HL-60/S4 treated with retinoic acid at 250 ng/mL for 4 days and 3 days (cell line): ENCODE measurements around the gene DDB1.

ENCODE experiments used
- in situ Hi-C: fragments of 300-500 bp; cut with MboI; formaldehyde crosslinking; loops from 2 replicates; pipeline ENCODE4 v1.7.0; 2022; ENCODE audit warnings: low sequenced_read_pairs

Gene DDB1

GRCh38 chr11:61332797-61333549 is at the start of gene DDB1, which contains the start of gene TKFC:
Gene DDB1 (minus strand): TSS chr11:61333105. CDS start chr11:61332968, 137 bp downstream.
Gene TKFC (plus strand): TSS chr11:61333228. CDS start chr11:61334729, 1,501 bp downstream.
- in situ Hi-C loops: no loop called here

- in situ Hi-C loops: no loop called here
These were observed 48.0 kb upstream of the DDB1 start for GRCh38 chr11:61380884-61381283.

DNA sequence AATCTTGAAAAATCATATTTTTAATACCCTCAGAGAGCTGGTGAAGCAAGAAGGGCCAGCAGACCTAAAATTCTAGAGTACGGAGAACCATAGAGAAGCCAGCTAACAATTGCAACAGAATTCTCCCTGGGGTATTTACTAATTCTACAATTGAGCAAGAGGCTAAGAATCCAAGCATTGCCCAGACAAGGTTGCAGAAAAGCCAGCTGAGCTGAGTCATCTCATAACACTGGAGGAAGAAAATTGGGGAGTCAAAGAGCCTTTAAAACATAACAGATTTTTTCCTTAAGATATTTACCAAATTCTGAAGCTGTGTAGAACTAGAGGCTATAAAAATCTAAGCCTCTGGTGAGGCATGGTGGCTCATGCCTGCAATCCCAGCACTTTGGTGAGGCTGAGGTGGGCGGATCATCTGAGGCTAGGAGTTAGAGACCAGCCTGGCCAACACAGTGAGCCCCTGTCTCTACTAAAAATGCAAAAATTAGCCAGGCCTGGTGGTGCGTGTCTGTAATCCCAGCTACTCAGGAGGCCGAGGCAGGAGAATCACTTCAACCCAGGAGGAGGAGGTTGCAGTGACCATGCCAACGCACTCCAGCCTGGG is 45.9 kb upstream of the DDB1 start:
- in situ Hi-C loops: no loop called here

DNA sequence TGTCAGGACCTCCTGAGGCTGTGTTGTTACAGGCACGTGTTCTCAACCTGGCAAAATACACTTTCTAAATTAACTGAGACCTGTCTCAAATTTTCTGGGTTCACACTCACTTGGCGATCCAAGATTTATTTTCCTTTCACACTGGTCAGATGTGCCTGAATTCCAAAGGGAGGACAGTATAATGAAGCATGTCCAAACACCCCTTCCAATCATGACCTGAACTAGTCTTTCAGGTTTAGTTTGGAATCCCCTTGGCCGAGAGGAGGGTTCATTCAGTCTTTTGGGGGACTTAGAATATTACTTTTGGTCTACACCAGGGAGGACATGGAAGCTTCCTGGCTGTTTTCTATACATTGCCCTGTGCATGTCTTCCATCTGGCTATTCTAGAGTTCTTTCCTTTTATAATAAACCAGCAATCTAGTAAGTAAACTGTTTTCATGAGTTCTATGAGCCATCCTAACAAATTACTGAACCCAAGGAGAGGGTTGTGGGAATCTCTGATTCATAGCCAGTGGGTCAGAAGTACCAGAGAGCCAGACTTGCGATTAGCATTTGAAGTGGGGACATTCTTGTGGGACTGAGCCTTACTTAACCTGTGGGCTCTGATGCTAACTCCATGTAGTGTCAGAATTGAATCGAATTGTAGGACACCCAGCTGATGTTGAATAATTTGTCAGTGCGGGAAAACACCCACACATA is 44.7 kb upstream of the DDB1 start:
- in situ Hi-C loops: no loop called here

- in situ Hi-C loops: no loop called here
These were observed 42.8 kb upstream of the DDB1 start for GRCh38 chr11:61375761-61376108.

- in situ Hi-C loops: no loop called here
These were observed 39.9 kb upstream of the DDB1 start for GRCh38 chr11:61372659-61373420.

GRCh38 chr11:61370349-61371005 is 37.6 kb upstream of the DDB1 start:
- in situ Hi-C loops: no loop called here

GRCh38 chr11:61369372-61370348 is 36.8 kb upstream of the DDB1 start:
- in situ Hi-C loops: no loop called here

GRCh38 chr11:61368646-61369045 is 35.7 kb upstream of the DDB1 start:
- in situ Hi-C loops: no loop called here

DNA sequence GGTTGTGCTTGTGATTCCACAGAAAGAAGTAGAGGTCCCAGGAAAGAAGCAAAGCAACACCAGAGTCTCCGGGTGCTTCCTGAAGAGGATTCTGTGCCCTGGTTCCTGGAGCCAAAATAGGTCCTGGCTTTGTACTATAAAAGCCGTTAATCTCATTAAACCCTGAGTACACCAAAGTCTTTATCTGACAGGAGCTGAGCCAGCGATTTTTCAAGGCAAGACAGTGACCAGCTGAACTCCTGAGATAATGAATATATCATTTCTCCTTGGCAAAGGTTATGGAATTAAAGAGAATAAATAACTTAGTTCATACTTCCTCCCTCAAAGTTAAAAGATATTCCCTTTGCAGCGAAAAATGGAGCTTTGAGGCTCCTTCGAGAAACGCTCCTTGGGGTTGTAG is 34.5 kb upstream of the DDB1 start:
- in situ Hi-C loops: no loop called here

DNA sequence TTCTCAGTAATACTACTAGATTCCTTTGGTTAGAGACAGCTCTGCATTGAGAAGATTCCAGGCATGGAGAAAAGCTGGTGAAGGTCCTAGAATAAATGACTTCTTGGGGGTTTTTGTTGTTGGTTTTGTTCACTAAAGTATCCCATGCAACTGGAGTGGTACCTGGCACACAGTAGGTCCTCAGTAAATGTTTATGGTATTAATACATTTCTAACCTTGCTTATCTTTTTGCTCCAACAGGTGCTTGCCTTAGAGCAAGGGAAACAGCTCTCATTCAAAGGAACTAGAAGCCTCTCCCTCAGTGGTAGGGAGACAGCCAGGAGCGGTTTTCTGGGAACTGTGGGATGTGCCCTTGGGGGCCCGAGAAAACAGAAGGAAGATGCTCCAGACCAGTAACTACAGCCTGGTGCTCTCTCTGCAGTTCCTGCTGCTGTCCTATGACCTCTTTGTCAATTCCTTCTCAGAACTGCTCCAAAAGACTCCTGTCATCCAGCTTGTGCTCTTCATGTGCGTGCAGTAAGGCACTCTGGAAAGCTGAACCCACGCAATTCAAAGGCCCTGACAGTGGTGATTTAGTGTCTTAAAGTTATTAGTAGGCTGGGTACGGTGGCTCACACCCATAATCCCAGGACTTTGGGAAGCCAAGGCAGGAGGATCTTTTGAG is 31.2 kb upstream of the DDB1 start:
- in situ Hi-C loops: no loop called here

GRCh38 chr11:61362542-61362875 is 29.6 kb upstream of the DDB1 start:
- in situ Hi-C loops: no loop called here

DNA sequence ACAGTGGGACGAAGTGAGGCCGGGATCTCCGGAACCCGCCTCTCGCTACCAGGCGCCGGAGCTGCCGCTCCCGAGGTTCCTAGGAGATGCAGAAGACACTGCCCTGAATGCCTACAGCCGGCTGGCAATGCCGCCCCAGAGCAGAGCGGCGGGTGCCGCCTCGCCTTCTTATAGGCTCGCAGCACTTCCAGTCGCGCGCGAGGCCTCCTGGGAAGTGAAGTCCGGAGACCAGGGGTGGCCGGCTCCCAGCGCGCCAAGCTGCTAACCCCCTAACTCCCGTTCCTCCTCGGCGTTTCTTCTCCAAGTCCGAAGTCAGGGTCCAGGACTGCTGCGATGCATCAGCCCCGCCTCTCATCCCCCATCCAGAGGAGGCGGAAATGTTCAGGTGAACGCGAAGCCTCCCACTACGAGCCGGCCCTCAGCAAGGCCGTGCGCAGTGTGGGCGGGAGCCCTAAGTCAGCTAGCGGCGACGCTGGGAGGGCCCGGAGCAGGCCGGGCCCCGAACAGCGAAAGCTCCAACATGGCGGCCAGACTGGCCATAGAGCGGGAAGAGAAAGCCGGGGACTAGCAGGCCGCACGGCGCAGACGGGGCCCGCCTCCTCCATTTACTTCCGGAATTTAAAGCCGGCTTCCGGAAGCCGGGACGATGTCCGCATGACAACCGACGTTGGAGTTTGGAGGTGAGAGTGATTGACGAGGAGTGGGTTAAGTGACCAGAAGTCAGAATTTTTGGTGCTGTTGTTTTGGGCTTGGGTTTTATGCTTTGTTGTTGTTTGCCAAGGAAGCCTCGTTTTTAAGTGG is 29.0 kb upstream of the DDB1 start, which contains the start of the genes CYB561A3 and TMEM138:
Gene CYB561A3, minus strand, starts transcription at position 142 of the 801 bp plus-strand sequence. CDS start 5,169 bp downstream, outside the sequence.
Gene TMEM138, plus strand, starts transcription at position 634 of the 801 bp plus-strand sequence. CDS start 2,017 bp downstream, outside the sequence.
- in situ Hi-C loops: no loop called here

GRCh38 chr11:61361237-61361740 is 28.4 kb upstream of the DDB1 start:
- in situ Hi-C loops: no loop called here

DNA sequence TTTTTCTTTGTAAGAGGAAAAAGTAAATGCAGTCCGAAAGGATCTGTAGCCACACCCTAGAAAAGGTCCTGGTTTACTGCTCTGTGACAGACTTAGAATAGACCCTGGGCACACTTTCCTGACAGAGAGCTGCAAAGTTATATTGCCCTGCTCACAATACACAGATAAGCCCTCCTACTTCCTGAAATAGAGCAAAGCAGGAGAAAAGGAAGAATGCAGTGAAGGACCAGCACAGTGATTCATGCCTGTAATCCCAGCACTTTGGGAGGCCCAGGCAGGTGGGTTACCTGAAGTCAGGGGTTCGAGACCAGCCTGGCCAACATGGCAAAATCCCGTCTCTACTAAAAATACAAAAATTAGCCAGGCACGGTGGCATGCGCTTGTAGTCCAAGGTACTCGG is 26.6 kb upstream of the DDB1 start:
- in situ Hi-C loops: no loop called here

DNA sequence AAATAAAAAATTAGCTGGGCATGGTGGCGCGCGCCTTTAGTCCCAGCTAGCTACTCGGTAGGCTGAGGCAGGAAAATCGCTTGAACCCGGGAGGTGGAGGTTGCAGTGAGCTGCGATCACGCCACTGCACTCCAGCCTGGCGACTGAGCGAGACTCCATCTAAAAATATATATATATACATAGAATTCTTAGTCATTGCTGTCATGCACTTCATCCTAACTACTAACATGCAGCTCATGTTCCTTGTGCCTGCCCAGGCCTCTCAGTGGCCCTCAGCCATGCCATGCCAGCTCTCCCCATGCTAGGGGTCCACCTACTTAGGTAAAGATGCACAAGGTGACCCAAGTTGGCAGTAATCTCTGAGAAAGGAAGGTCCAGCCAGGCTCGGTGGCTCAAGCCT is 25.7 kb upstream of the DDB1 start:
- in situ Hi-C loops: no loop called here

DNA sequence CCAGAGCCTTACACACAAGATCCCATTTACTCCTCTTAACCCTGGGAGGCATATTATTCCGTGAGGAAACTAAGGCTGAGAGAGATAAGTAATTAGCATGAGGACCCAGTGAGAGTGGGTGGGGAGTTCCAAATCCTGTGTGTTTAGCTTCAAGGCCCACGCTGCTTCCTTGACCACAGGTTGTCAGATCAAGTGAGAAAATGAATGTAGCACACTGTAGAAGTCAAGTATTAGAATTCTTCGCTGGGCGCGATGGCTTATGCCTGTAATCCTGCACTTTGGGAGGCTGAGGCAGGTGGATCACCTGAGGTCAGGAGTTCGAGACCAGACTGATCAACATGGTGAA is 25.0 kb upstream of the DDB1 start:
- in situ Hi-C loops: no loop called here
